Pancreas (tissue), 10 donors: ENCODE data around the gene RRAGB. TPM values are rescaled to one million over a fixed set of nuclear protein-coding genes. Genes with fewer than 3 reads are reported as not detected.

Experiments
- ATAC-seq, 4 donors: fragments of 200-7000 bp; cut with Tn5 transposase; one replicate each; pipeline versions ENCODE4 v1.8.0 to v1.9.1; 2020; ENCODE audit warnings: mild to moderate bottlenecking in 4 of 4, moderate library complexity in 4 of 4
- DNase-seq, 6 donors: peaks; one replicate each; pipeline ENCODE4 v3.0.0-alpha.2; 2020
- FAIRE-seq: peaks from 2 replicates; lab custom pipeline; 2012; peaks lifted over from hg19 to GRCh38; lab: Jason Lieb, UNC
- H3K27ac ChIP-seq, 4 donors: fragments of 200-600 bp; sonication (generic); 1 replicate in 3 of 4; 2 replicates in 1 of 4; pipeline versions ENCODE4 v1.5.0 to v1.8.0; 2020
- H3K27me3 ChIP-seq, 4 donors: fragments of 200-600 bp; one replicate each; pipeline ENCODE4 v1.8.0; 2021
- H3K36me3 ChIP-seq, 3 donors: fragments of 200-600 bp; sonication (generic) in 1 of 3; one replicate each; pipeline versions ENCODE4 v1.5.0 to v1.8.0; 2020 to 2021
- H3K4me1 ChIP-seq, 3 donors: fragments of 200-600 bp; one replicate each; pipeline ENCODE4 v1.8.0; 2021
- H3K4me3 ChIP-seq, 4 donors: fragments of 200-600 bp; sonication (generic) in 2 of 4; one replicate each; pipeline versions ENCODE4 v1.5.0 to v1.8.0; 2020 to 2021
- H3K9me3 ChIP-seq, 4 donors: fragments of 200-600 bp; one replicate each; pipeline ENCODE4 v1.8.0; 2021
- WGBS, 2 donors: extraction: QIAGEN DNeasy Blood & Tissue Kit; methylation state at CpG; one replicate each; pipeline ENCODE4 v1.1.7; 2013; 5-methylcytosine and 5-hydroxymethylcytosine counted together
- intact Hi-C, 3 donors: fragments of 100-400 bp; cut with DNase I; formaldehyde crosslinking; loops; one replicate each; pipeline versions ENCODE4 v1.11.1 to v1.14.2; 2022
- polyA plus RNA-seq, 2 donors: library from polyadenylated mRNA; stranded (reverse); fragments of 200-250 nt; gene quantifications; one replicate each; pipeline ENCODE4 v1.2.3, GENCODE V29; 2013
- total RNA-seq, 6 donors: library from RNA; stranded (reverse); fragmentation: NEBNext Ultra II Directional in 4 of 6; extraction: Animal tissue kit (Norgen Biotek cat#: 25700) in 4 of 6; gene quantifications; one replicate each; pipeline versions ENCODE4 v1.2.1 to v1.2.4, GENCODE V29; 2021 to 2023
- TF ChIP-seq, protein P1 (sequence below), 4 donors: fragments of 200-600 bp; sonication (generic) in 3 of 4; IDR thresholded peaks; one replicate each; pipeline versions ENCODE4 v1.5.0 to v1.8.0; 2021; ENCODE audit warnings: antibody characterized with exemption in 4 of 4
- donor health status: healthy with polysubstance abuse.
- donor health status: DM: no; HTN: no; CAD: no; lungs with moderate emphysema.
- donor health status: DM: no; HTN: no; CAD: no.
- donor health status: control.
- donor health status: control.
- donor health status: Bipolar disorder and iron deficiency.
- donor health status: DM: yes; HTN: yes; CAD: no.
- donor health status: DM: no; HTN: no; CAD: no.
- donor health status: DM: no; HTN: no; CAD: no.
- donor health status: DM: yes; HTN: yes; CAD: no.

Gene RRAGB
- total and polyA plus RNA-seq, 8 donors, result 4.5 to 23.2 (median 7.3) TPM

DNA sequence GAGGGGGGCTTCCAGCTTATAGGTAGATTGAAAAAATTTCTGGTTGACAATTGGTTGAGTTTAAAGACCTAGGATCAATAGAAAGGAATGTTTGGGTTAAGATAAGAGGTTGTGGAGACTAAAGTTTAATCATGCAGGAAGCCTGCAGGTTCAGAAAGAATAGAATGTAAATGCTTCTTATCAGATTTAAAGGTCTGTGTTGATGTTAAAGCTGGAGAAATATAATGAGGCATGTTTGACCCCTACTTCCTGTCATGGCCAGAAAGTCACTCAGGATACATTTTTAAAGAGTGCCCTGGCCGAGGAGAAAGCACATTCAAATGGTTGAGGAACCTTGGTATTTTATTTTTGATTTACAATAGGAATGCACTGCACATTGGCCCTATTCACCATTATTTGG, 3.9 kb upstream of the RRAGB start:
- DNase-seq, result no peak
- Histone ChIP-seq H3K27me3 (no peaks in the 10 kb centered on the region), H3K36me3 (no peaks in the 10 kb centered on the region), H3K9me3 (no peaks in the 10 kb centered on the region), H3K27ac (no peak overlapping the region), H3K4me3 (no peak overlapping the region), H3K4me1 (no peaks in the 10 kb centered on the region)
- WGBS, 2 donors, result 28 to 33% methylated on average over 1 of the region's 1 CpG
- TF ChIP-seq, protein P1, sequence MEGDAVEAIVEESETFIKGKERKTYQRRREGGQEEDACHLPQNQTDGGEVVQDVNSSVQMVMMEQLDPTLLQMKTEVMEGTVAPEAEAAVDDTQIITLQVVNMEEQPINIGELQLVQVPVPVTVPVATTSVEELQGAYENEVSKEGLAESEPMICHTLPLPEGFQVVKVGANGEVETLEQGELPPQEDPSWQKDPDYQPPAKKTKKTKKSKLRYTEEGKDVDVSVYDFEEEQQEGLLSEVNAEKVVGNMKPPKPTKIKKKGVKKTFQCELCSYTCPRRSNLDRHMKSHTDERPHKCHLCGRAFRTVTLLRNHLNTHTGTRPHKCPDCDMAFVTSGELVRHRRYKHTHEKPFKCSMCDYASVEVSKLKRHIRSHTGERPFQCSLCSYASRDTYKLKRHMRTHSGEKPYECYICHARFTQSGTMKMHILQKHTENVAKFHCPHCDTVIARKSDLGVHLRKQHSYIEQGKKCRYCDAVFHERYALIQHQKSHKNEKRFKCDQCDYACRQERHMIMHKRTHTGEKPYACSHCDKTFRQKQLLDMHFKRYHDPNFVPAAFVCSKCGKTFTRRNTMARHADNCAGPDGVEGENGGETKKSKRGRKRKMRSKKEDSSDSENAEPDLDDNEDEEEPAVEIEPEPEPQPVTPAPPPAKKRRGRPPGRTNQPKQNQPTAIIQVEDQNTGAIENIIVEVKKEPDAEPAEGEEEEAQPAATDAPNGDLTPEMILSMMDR (IDR thresholded peaks at IDR 0.05), result no peak
- FAIRE-seq, result no peak
- no peak for ATAC-seq
- intact Hi-C loops, result no loop called here

DNA sequence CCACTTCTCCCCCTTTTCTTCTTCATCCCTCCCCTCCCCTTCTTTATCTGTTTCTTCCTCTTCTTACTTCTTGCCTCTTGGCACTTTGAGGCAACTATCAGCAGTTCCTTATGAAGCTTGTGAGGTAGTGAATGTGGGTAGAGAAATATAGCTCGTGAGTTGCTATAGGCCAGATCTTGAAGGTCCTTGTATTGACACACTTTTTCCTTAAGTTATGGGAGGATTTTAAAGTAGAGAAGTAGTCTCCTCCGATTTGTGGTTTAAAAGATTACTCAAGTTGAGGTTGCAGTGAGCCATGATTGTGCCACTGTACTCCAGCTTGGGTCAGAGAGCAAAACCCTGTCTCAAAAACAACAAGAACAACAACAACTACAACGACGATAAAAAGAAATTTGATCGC, 3.4 kb upstream of the RRAGB start:
- FAIRE-seq, result no peak
- Histone ChIP-seq H3K27ac (no peak overlapping the region), H3K4me3 (no peak overlapping the region), H3K9me3 (no peaks in the 10 kb centered on the region), H3K27me3 (no peaks in the 10 kb centered on the region), H3K4me1 (no peaks in the 10 kb centered on the region), H3K36me3 (no peaks in the 10 kb centered on the region)
- TF ChIP-seq, protein P1 (IDR thresholded peaks at IDR 0.05), result no peak
- intact Hi-C loops, result no loop called here
- ATAC-seq, result no peak
- 69 to 70% methylated on average over 5 of the region's 5 CpGs for WGBS, 2 donors
- DNase-seq, result no peak

DNA sequence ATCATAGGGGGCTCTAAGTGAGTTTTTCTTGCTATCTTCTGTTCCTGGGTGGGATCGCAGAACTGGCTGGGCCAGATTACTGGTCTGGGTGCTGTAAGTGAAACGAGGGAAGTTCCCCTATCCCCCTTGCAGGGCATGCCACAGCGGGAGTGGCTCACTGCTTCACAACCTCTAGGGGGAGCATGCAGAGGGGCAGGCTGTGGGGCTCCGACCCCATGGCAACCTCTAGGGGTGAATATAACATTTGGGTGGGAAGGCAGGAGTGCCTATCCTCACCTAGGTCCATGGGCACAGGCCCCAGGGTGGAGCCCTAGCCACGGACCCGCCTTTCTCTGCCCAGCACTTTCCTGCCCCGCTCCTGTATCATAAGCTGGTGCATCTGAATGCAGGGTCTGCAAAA, 1.7 kb upstream of the RRAGB start:
- H3K27ac ChIP-seq, result no peak overlapping the region
- TF ChIP-seq, protein P1 (IDR thresholded peaks at IDR 0.05), result no peak
- FAIRE-seq, result no peak
- intact Hi-C loops, result no loop called here
- no peak overlapping the region for H3K4me3 ChIP-seq
- H3K4me1 ChIP-seq, result peaks cover 0 to 4% (median 0%) of the 10 kb centered on the region in 3 donors
- no peak for ATAC-seq
- H3K27me3 ChIP-seq, result no peaks in the 10 kb centered on the region
- 69 to 79% methylated on average over 7 of the region's 7 CpGs for WGBS, 2 donors
- DNase-seq, result no peak
- H3K36me3 ChIP-seq, result no peaks in the 10 kb centered on the region
- no peaks in the 10 kb centered on the region for H3K9me3 ChIP-seq

DNA sequence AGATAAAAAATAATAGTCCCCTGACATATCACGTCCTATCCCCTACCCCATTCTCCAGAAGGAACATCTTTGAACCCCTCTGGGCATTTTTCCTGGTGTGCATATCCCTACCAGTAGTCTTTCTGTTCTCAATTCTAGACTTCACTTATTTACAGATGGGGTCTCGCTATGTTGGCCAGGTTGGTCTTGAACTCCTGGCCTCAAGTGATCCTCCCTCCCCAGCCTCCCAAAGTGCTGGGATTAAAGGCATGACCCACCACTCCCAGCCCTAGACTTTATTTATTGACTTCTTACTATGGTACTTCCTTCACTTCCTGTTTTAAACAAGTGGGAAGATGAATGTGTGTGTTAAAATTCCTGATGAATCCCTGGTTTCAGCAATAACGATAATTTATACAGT, 612 bp upstream of the RRAGB start:
- TF ChIP-seq, protein P1 (IDR thresholded peaks at IDR 0.05), result no peak
- Histone ChIP-seq H3K27me3 (no peaks in the 10 kb centered on the region), H3K36me3 (no peaks in the 10 kb centered on the region), H3K4me3 (peak overlapping the region in 2 of 4 donors; percentile 50), H3K4me1 (peaks cover 0 to 4% (median 0%) of the 10 kb centered on the region in 3 donors), H3K9me3 (no peaks in the 10 kb centered on the region), H3K27ac (peak overlapping the region in 3 of 4 donors; percentile 62 to 89 (median 86))
- ATAC-seq (no peak), FAIRE-seq (no peak), DNase-seq (no peak)
- WGBS, 2 donors, result 61 to 64% methylated on average over 3 of the region's 3 CpGs
- intact Hi-C loops, result no loop called here

DNA sequence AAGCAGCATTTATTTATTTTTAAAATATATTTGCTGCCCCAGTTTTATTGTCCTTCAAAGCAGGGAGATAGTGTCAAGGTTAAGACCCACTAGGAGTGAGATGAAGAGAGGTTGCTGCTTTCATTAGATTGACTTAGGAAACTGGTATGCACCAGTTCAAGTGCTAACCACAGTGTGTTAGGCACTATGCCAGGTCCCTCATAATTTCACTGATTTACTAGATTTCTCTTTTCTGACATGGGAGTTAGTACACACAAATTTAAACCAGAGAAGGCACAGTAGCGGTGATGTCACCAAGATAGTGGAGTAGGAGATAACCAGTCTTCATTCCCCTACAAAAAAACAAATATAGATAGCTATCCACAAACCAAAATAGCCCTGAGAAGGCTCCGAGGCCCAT, 14.3 kb downstream of the RRAGB start:
- peaks cover 0 to 11% (median 0%) of the 10 kb centered on the region in 3 donors for H3K36me3 ChIP-seq
- H3K27me3 ChIP-seq, result no peaks in the 10 kb centered on the region
- WGBS, 2 donors, result 85 to 98% methylated on average over 2 of the region's 2 CpGs
- H3K4me3 ChIP-seq, result no peak overlapping the region
- no peak for DNase-seq
- H3K4me1 ChIP-seq, result no peaks in the 10 kb centered on the region
- H3K27ac ChIP-seq, result no peak overlapping the region
- TF ChIP-seq, protein P1 (IDR thresholded peaks at IDR 0.05), result no peak
- no peak for ATAC-seq
- intact Hi-C loops, result no loop called here
- FAIRE-seq, result no peak
- no peaks in the 10 kb centered on the region for H3K9me3 ChIP-seq
